SKM-1 (cell line): ENCODE results near the gene SIX5.
"Not testable (repeated sequence)": the region's sequence is repeated elsewhere in the genome, so short reads cannot be mapped to it uniquely, and the experiment has no call there.

Experiments
- DNase-seq: peaks from one replicate; lab custom pipeline; 2025; ENCODE audit not compliant: unreplicated experiment; lab: John Stamatoyannopoulos, UW

The SIX5 gene

GRCh38 chr19:45761714-45762113 is 7.3 kb downstream of the SIX5 start:
- DNase-seq: no peak

GRCh38 chr19:45758921-45759320 is 10.1 kb downstream of the SIX5 start:
- DNase-seq: no peak

DNA sequence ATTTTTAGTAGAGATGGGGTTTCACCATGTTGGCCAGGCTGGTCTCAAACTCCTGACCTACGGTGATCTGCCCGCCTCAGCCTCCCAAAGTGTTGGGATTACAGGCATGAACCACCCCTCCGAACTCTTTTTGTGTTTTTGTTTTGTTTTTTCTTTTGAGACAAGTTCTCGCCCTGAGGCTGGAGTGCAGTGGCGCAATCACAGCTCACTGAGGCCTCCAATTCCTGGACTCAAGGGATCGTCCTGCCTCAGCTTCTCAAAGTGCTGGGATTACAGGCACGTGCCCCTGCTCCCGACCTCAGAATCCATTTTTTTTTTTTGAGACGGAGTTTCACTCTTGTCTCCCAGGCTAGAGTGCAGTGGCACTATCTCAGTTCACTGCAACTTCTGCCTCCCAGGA is 11.4 kb downstream of the SIX5 start:
- no peak for DNase-seq

GRCh38 chr19:45754323-45754722 is 14.7 kb downstream of the SIX5 start:
- no peak for DNase-seq

GRCh38 chr19:45753548-45753947 is 15.5 kb downstream of the SIX5 start:
- no peak for DNase-seq

DNA sequence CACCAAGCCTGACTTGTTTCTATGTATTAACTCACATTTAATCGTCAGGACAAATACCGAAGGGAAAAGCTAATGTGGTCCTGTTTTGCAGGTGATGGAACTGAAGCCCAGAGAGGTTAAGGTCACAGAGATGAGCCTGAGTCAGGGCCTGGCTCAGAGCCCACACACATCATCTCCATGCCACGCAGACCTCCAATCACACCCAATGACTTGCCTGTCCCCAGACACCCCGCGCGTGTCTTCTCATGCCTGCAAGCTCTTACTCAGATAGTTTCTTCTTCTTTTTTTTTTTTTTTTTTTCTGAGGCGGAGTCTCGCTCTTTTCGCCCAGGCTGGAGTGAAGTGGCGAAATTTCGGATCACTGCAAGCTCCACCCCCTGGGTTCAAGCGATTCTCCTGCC is 16.4 kb downstream of the SIX5 start:
- DNase-seq: no peak

DNA sequence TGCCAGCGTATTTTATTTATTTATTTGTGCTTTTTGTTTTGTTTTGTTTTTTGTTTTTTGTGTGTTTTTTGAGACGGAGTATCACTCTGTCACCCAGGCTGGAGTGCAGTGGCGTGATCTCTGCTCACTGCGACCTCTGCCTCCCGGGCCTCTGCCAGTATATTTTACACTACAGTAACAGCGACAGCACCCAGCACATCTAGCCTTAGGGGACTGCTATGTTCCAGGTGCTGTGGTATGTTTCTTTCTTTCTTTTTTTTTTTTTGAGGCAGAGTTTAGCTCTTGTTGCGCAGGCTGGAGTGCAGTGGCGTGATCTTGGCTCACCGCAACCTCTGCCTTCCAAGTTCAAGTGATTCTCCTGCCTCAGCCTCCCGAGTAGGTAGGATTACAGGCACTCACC is 17.6 kb downstream of the SIX5 start:
- DNase-seq: not testable (repeated sequence)

DNA sequence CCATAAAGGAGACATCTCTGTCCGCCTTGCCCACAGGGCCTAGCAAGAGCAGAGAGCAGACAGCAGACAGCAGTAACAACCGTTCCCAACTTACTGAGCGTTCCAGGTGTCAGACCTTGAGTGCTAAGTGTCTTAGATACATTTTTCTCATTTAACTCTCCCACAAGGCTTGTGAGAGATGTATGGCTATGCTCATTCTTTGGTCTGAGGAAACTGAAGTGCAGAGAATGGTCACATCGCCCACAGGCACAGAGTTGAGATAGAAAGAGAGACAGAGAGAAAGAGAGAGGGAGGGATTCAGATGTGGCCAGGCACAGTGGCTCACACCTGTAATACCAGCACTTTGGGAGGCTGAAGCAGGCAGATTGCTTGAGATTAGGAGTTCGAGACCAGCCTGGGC is 21.5 kb downstream of the SIX5 start:
- DNase-seq: no peak

- DNase-seq: no peak
Observed at GRCh38 chr19:45746866-45747265, 22.2 kb downstream of the SIX5 start.

GRCh38 chr19:45745606-45746005 is 23.4 kb downstream of the SIX5 start:
- no peak for DNase-seq

DNA sequence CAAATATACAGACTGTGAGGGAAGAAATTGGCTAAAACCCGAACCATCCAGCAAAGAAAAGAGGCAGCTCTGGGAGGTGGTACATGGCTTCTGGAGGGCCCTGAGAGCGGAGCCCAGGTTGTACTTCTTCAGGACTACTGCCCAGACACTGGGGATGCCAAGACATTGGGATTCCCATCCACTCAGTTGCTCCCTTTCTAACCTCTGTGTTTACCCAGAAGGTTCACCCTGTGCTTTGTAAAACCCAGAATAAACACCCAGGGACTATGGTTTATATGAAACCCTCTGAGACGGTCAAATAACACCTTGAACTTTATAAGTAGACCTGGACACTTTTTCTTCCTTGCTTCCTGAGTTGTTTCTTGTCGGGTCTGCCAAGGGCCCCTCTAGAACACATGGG is 26.1 kb downstream of the SIX5 start:
- no peak for DNase-seq

- no peak for DNase-seq
Observed at GRCh38 chr19:45739498-45740439, 29.3 kb downstream of the SIX5 start.

- no peak for DNase-seq
Observed at GRCh38 chr19:45733160-45733810, 35.8 kb downstream of the SIX5 start, which contains the start of gene MEIOSIN. MEIOSIN (plus strand) TSS chr19:45733439; CDS start chr19:45735377, 1,938 bp downstream.

DNA sequence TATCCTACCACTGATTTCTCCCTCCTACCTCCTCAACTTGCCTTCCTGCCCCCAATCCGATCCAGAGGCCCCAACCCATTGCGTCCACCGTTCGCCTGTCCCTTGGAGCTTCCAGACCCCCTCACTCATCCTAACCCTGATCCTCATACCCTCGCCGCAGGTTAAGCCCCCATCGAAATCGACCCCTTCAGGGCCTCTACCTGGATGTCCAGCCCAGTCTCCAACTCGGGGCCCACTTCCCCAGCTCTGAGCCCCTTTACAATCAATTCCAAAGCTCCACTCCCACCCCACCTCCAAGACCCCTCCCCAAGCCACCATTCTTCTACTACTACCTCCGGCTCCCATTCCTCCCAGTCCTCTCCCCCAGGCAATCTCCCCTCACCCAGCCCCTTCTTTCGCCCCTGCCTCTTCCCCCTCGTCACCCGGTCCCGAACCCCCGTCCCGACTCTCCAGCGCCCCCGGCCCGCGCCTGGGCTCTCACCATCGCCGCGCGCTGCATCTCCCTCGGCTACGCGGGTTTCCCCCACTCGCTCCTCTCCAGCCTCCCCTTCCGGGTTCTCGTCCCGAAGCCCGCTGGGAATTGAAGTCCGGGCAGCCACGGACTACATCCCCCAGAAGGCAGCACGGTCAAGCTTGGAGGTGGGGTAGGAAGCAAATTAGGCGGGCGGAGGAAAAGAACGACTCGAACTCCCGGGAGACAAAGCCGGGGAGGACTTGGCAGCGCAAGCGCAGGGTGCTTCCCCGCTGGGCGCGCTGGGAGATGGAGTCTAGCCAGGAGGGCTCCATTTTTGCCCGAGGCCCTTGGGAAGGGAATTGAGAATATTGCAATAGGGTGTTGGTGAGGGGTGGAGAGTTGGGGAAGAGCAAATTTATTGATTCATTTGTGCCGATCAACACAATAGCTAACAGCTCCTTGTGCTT is 38.4 kb downstream of the SIX5 start, which contains the start of gene FBXO46:
Gene FBXO46, minus strand, starts transcription at position 529 of the 921 bp plus-strand sequence. CDS start 17,401 bp downstream, outside the sequence.
- DNase-seq: peak; percentile 69

GRCh38 chr19:45729800-45730290 is 39.2 kb downstream of the SIX5 start:
- DNase-seq: no peak

DNA sequence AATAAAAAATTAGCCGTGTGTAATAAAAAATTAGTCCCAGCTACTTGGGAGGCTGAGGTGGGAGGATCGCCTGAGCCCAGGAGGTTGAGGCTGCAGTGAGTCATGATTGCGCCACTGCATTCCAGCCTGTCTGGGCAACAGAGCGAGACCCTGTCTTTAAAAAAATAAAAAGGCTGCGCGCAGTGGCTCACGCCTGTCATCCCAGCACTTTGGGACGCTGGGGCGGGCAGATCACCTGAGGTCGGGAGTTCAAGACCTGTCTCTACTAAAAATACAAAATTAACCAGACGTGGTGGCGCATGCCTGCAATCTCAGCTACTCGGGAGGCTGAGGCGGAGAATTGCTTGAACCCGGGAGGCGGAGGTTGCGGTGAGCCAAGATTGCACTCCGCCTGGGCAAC is 40.4 kb downstream of the SIX5 start:
- DNase-seq: not testable (repeated sequence)

GRCh38 chr19:45720065-45720464 is 49.0 kb downstream of the SIX5 start:
- DNase-seq: not testable (repeated sequence)

DNA sequence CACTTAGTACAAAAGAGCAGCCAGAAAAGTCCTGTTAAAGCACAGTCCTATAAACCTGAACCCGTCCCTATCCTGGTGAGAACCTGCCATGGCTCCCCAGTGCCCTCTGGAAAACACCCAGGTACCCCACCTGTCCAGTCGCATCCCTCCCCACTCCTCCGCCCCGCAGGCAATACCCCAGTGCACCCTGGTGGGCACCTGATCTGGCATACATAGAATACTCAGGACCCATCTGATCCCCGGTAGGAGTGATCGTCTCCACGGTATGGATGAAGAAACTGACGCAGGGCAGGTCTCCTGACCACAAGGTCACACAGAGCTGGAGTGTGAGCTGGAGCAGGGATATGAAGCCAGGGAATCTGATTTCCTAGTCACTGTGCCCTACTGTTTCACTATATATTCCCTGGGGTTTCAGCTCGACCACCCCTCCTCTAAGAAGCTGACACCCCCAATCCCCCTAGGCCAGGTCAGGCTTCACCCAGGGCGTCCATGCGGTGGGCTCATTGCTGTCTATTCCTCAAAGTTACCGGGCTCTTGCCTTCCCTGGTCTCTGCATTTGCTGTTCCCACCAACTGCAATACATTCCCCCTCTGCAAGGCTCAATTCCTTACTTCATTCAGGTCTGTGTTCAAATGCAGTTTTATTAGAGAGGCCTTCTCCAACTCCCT is 50.9 kb downstream of the SIX5 start:
- DNase-seq: no peak

GRCh38 chr19:45717131-45717982 is 51.7 kb downstream of the SIX5 start:
- DNase-seq: peak; percentile 76
